Endothelial cell of umbilical vein (primary cell): ENCODE data around the gene ADGRD1.

ENCODE experiments used
- POLR2A ChIP-seq: IDR thresholded peaks from 2 replicates; pipeline ENCODE4 v1.6.1; 2012; ENCODE audit warnings: low read depth, mild to moderate bottlenecking, control low read depth, low read length
- TF ChIP-seq, protein P1 (sequence below), 2 donors: IDR thresholded peaks; 1 replicate in 1 of 2; 2 replicates in 1 of 2; pipeline ENCODE4 v1.5.1; 2011; ENCODE audit warnings: low read length in 2 of 2, mild to moderate bottlenecking in 2 of 2, moderate library complexity in 2 of 2, control low read depth in 1 of 2, inconsistent platforms in 1 of 2, low read depth in 1 of 2; ENCODE audit not compliant: insufficient read depth in 1 of 2; ENCODE audit errors: extremely low read depth in 1 of 2

DNA sequence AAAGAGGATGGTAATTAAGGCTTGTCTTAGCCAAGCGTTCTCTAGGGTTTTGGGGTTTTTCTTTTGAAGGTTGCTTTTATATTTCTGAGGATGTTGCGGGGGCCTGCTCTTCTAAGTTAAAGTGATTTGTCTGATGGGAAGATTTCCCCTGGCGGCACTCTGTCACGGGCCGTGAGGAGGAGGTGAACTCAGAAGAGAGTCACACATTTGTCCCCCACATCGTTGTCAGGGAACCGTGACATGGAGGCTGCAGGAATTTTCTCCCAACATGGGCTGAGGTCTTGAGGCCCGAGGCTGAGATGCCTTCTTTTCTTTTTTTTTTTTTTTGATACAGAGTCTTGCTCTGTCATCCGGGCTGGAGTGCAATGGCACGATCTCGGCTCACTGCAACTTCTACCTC is 71.5 kb downstream of the ADGRD1 start:
- TF ChIP-seq POLR2A = no peak
- TF ChIP-seq, protein P1, sequence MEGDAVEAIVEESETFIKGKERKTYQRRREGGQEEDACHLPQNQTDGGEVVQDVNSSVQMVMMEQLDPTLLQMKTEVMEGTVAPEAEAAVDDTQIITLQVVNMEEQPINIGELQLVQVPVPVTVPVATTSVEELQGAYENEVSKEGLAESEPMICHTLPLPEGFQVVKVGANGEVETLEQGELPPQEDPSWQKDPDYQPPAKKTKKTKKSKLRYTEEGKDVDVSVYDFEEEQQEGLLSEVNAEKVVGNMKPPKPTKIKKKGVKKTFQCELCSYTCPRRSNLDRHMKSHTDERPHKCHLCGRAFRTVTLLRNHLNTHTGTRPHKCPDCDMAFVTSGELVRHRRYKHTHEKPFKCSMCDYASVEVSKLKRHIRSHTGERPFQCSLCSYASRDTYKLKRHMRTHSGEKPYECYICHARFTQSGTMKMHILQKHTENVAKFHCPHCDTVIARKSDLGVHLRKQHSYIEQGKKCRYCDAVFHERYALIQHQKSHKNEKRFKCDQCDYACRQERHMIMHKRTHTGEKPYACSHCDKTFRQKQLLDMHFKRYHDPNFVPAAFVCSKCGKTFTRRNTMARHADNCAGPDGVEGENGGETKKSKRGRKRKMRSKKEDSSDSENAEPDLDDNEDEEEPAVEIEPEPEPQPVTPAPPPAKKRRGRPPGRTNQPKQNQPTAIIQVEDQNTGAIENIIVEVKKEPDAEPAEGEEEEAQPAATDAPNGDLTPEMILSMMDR (IDR thresholded peaks at IDR 0.05; ENCODE audit: extremely low read depth in 1 of 2, insufficient read depth in 1 of 2, low read depth in 1 of 2, low read length in 2 of 2) = no peak
